NCI-H345 (cell line): ENCODE results near the gene PIP4K2A.
A peak's percentile ranks its signal among the peaks of the same experiment; 100 is the strongest.

ENCODE experiments used
- DNase-seq: peaks from one replicate; lab custom pipeline; 2025; lab: John Stamatoyannopoulos, UW

PIP4K2A gene

GRCh38 chr10:22638863-22639262 lies 75.5 kb downstream of the PIP4K2A start:
- no peak for DNase-seq

GRCh38 chr10:22637491-22637890 lies 76.9 kb downstream of the PIP4K2A start:
- DNase-seq: no peak

- DNase-seq: no peak
Measured at GRCh38 chr10:22635650-22636049, 78.7 kb downstream of the PIP4K2A start.

GRCh38 chr10:22634606-22635459 lies 79.5 kb downstream of the PIP4K2A start:
- no peak for DNase-seq

- no peak for DNase-seq
Measured at GRCh38 chr10:22634093-22634492, 80.3 kb downstream of the PIP4K2A start.

GRCh38 chr10:22633528-22633927 lies 80.8 kb downstream of the PIP4K2A start:
- no peak for DNase-seq

GRCh38 chr10:22633106-22633505 lies 81.3 kb downstream of the PIP4K2A start:
- no peak for DNase-seq

- DNase-seq: no peak
Measured at GRCh38 chr10:22631646-22632278, 82.6 kb downstream of the PIP4K2A start.

GRCh38 chr10:22631185-22631584 lies 83.2 kb downstream of the PIP4K2A start:
- no peak for DNase-seq

- no peak for DNase-seq
Measured at GRCh38 chr10:22630234-22631174, 83.9 kb downstream of the PIP4K2A start.

GRCh38 chr10:22629852-22630233 lies 84.5 kb downstream of the PIP4K2A start:
- no peak for DNase-seq

- DNase-seq: no peak
Measured at GRCh38 chr10:22629126-22629525, 85.3 kb downstream of the PIP4K2A start.

GRCh38 chr10:22628309-22628708 lies 86.1 kb downstream of the PIP4K2A start:
- no peak for DNase-seq

- no peak for DNase-seq
Measured at GRCh38 chr10:22626784-22627183, 87.6 kb downstream of the PIP4K2A start.

GRCh38 chr10:22625516-22626290 lies 88.7 kb downstream of the PIP4K2A start:
- DNase-seq: no peak

- DNase-seq: no peak
Measured at GRCh38 chr10:22624287-22624738, 90.1 kb downstream of the PIP4K2A start.

- peak; percentile 22 for DNase-seq
Measured at GRCh38 chr10:22623633-22624253, 90.6 kb downstream of the PIP4K2A start.

GRCh38 chr10:22622242-22622806 lies 92.1 kb downstream of the PIP4K2A start:
- no peak for DNase-seq

GRCh38 chr10:22621726-22622125 lies 92.7 kb downstream of the PIP4K2A start:
- no peak for DNase-seq

GRCh38 chr10:22620929-22621328 lies 93.4 kb downstream of the PIP4K2A start:
- DNase-seq: no peak
